Common myeloid progenitor, CD34-positive (primary cell): ENCODE results near the gene DCANP1.

Source experiments
- CTCF ChIA-PET: fragments of 350-600 bp; sonication (Branson Sonifier 250); formaldehyde crosslinking; loops from one replicate; lab custom pipeline; 2021; ENCODE audit warnings: antibody characterized with exemption; lab: Charles Lee
- POLR2A ChIA-PET: fragments of 350-600 bp; sonication (Branson Sonifier 250); formaldehyde crosslinking; loops from one replicate; lab custom pipeline; 2021; ENCODE audit warnings: antibody characterized with exemption; lab: Charles Lee
- DNase-seq, 3 donors: peaks; one replicate each; pipeline versions ENCODE4 v3.0.0 to v3.0.0-alpha.2; 2013
- H3K27ac ChIP-seq, 2 experiments: 1 replicate in 1 of 2; 2 replicates in 1 of 2; pipeline ENCODE4 v1.7.0; 2013; ENCODE audit warnings: inconsistent platforms in 2 of 2, low read length in 2 of 2, mild to moderate bottlenecking in 2 of 2, low read depth in 1 of 2, moderate library complexity in 1 of 2; ENCODE audit not compliant: severe bottlenecking in 2 of 2, insufficient read depth in 1 of 2, poor library complexity in 1 of 2
- H3K27me3 ChIP-seq, 5 experiments: replicated peaks in 2 of 5; 1 replicate in 3 of 5; 2 replicates in 2 of 5; pipeline versions ENCODE4 v1.6.1 to v1.7.0; 2013; ENCODE audit warnings: low read length in 4 of 5, mild to moderate bottlenecking in 2 of 5, moderate library complexity in 2 of 5, inconsistent platforms in 1 of 5; ENCODE audit not compliant: insufficient read depth in 5 of 5, control insufficient read depth in 4 of 5
- H3K36me3 ChIP-seq, 4 experiments: 1 replicate in 2 of 4; 2 replicates in 2 of 4; pipeline versions ENCODE4 v1.6.1 to v1.7.0; 2013; ENCODE audit warnings: low read length in 3 of 4, control low read depth in 1 of 4, mild to moderate bottlenecking in 1 of 4; ENCODE audit not compliant: control insufficient read depth in 4 of 4, insufficient read depth in 4 of 4
- H3K4me1 ChIP-seq, 4 experiments: 1 replicate in 3 of 4; 2 replicates in 1 of 4; pipeline versions ENCODE4 v1.6.1 to v1.7.1; 2013; ENCODE audit warnings: low read length in 3 of 4, mild to moderate bottlenecking in 3 of 4, control low read depth in 1 of 4, inconsistent platforms in 1 of 4, moderate library complexity in 1 of 4; ENCODE audit not compliant: control insufficient read depth in 4 of 4, insufficient read depth in 4 of 4; ENCODE audit errors: control extremely low read depth in 1 of 4
- H3K4me3 ChIP-seq, 7 experiments: 1 replicate in 4 of 7; 2 replicates in 3 of 7; pipeline versions ENCODE4 v1.5.1 to v1.7.0; 2013; ENCODE audit warnings: mild to moderate bottlenecking in 7 of 7, low read length in 6 of 7, moderate library complexity in 6 of 7, inconsistent platforms in 2 of 7, low read depth in 2 of 7, control low read depth in 1 of 7; ENCODE audit not compliant: insufficient read depth in 4 of 7, control insufficient read depth in 1 of 7; ENCODE audit errors: extremely low read depth in 1 of 7
- H3K9me3 ChIP-seq, 5 experiments: 1 replicate in 4 of 5; 2 replicates in 1 of 5; pipeline versions ENCODE4 v1.6.1 to v1.7.1; 2013; ENCODE audit warnings: low read length in 4 of 5, mild to moderate bottlenecking in 2 of 5, inconsistent platforms in 1 of 5, low read depth in 1 of 5, moderate library complexity in 1 of 5; ENCODE audit not compliant: control insufficient read depth in 4 of 5, insufficient read depth in 2 of 5; ENCODE audit errors: control extremely low read depth in 1 of 5
- WGBS: methylation state at CpG from one replicate; pipeline ENCODE4 v1.1.5; 2013; ENCODE audit not compliant: insufficient coverage; 5-methylcytosine and 5-hydroxymethylcytosine counted together

Gene DCANP1

DNA sequence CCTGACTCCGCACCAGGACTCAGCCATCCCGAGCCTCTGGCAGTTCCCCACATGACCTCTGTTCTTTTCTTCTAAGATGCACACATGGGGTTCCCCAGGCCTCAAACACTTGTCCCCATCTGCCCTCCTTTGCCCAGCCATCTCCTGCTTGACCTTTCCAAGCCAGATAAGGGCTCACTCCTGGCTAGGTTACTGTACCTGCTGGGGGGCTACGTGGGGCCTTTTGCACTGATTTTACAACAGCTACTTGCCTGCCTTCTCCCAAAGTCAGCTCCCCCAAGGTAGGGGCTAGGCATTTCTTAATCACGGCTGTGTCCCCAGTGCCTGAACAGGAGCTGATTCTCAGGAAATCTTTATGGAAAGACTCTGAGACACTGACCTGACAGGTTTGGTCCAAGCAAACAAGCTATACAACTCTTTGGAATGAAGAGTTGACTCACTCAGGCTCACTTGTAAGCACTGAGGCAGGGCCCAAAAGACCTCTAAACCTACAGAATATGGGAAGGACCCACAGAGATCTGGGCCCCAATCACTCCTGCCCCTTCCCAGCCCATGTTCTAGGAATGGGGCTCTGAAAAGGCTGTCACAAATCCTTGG, 50.6 kb downstream of the DCANP1 start:
- Histone ChIP-seq H3K4me3 (peak overlapping the region in 6 of 7 experiments; percentile 66 to 93 (median 88)), H3K36me3 (peaks cover 3 to 59% (median 12%) of the 10 kb centered on the region in 4 experiments), H3K27ac (peak overlapping the region; percentile 51 to 97), H3K27me3 (no peaks in the 10 kb centered on the region), H3K9me3 (no peaks in the 10 kb centered on the region), H3K4me1 (peaks cover 35 to 89% (median 85%) of the 10 kb centered on the region in 4 experiments)
- WGBS = 53% methylated on average over 4 of the region's 4 CpGs
- POLR2A ChIA-PET = interaction anchor here (0.6 to 0.9 kb wide), 2 partner anchors 11 to 600 kb away, joined by 3 to 5 read pairs; no protein-coding TSS in a partner anchor
- DNase-seq = no peak
- CTCF ChIA-PET = interaction anchor here (1.0 to 7.7 kb wide), 6 partner anchors 12 to 48 kb away, joined by 3 to 76 read pairs (median 8); no protein-coding TSS in a partner anchor

DNA sequence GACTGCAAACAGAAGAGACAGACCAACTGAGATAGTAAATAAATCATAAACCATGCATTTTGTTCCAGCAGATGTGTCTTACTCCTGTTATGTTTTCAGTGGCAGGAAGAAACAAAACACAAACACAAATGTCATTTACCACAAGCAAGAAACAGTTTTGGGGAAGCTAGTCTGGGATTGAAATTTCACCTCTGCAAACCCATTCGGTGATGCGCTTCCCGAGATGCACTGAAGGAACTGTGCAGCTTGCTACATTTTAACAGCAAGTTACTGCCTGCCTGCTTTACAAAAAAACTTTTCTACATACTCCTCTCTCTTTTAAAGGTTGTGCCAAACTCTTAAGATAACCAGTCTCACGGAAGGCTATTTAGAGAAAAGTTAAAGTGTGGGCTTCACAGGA, 51.3 kb downstream of the DCANP1 start:
- Histone ChIP-seq H3K27ac (peak overlapping the region; percentile 9 to 97), H3K27me3 (no peaks in the 10 kb centered on the region), H3K4me1 (peaks cover 35 to 90% (median 89%) of the 10 kb centered on the region in 4 experiments), H3K4me3 (peak overlapping the region in 6 of 7 experiments; percentile 36 to 93 (median 88)), H3K9me3 (no peaks in the 10 kb centered on the region), H3K36me3 (peaks cover 3 to 66% (median 12%) of the 10 kb centered on the region in 4 experiments)
- DNase-seq = peak in 1 of 3 donors; percentile 47
- ChIA-PET POLR2A (interaction anchor here (0.6 to 2.2 kb wide), 3 partner anchors 11 to 599 kb away, joined by 3 to 9 read pairs (median 5); no protein-coding TSS in a partner anchor), CTCF (interaction anchor here (1.0 to 7.7 kb wide), 10 partner anchors 11 to 48 kb away, joined by 3 to 76 read pairs (median 5); no protein-coding TSS in a partner anchor)
- no CpG with 5 or more reads among the region's 4 CpGs for WGBS

DNA sequence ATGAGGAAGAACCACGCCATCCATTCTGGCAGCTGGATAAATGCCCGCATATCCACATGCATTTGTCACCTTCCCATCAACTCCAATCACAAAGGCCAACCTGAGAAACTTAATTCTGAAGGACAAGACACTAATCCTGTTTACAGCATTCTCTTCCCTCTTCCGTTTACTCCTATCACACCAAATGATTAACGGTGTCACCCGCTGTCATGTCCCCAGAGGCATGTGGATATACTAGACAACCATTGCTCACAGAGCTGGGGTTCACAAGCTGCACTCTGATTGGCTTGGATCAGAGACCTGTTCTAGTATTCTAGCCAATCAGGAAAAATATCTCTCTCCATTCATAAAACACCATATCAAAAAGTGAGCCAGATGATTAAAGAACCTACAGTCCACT, 51.7 kb downstream of the DCANP1 start:
- peak overlapping the region in 1 of 2 experiments; percentile 51 for H3K27ac ChIP-seq
- no peaks in the 10 kb centered on the region for H3K9me3 ChIP-seq
- 31% methylated on average over 3 of the region's 5 CpGs for WGBS
- H3K36me3 ChIP-seq = peaks cover 3 to 70% (median 12%) of the 10 kb centered on the region in 4 experiments
- ChIA-PET CTCF (interaction anchor here (0.9 to 7.7 kb wide), 12 partner anchors 11 to 62 kb away, joined by 3 to 76 read pairs (median 4); no protein-coding TSS in a partner anchor), POLR2A (interaction anchor here (2.2 kb wide), 1 partner anchor 19 kb away, joined by 9 read pairs; no protein-coding TSS in a partner anchor)
- DNase-seq = no peak
- no peaks in the 10 kb centered on the region for H3K27me3 ChIP-seq
- peak overlapping the region in 6 of 7 experiments; percentile 36 to 93 (median 88) for H3K4me3 ChIP-seq
- H3K4me1 ChIP-seq = peaks cover 35 to 90% (median 89%) of the 10 kb centered on the region in 4 experiments
